HG03521 (cell line): ENCODE data around the gene NPHP3.
"Not testable (repeated sequence)": the region's sequence is repeated elsewhere in the genome, so short reads cannot be mapped to it uniquely, and the experiment has no call there.

Experiments
- ATAC-seq: cut with Tn5 transposase; IDR thresholded peaks from one replicate; pipeline ENCODE4 v1.9.1; 2021; ENCODE audit warnings: mild to moderate bottlenecking, moderate library complexity; ENCODE audit not compliant: unreplicated experiment

NPHP3 gene

DNA sequence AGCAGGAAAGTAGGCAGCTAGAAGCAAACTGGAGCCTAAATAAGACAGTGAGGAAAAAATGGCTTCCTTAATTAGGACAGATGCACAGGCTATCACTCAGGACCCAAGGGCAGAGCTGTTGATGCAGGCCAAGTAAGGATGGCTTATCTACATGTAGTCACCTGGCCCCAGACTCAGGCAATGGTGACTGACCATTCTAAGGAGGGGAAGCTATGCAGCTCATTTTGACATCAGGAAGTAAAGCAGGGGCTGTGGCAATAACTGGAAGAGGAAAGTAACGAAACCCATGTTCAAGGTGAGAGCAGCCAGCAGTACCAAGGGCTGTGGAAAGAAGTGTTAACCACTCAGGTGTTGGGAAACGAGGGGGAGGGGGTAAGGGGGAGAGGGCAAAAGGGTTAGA lies 78.8 kb downstream of the NPHP3 start:
- no peak for ATAC-seq

DNA sequence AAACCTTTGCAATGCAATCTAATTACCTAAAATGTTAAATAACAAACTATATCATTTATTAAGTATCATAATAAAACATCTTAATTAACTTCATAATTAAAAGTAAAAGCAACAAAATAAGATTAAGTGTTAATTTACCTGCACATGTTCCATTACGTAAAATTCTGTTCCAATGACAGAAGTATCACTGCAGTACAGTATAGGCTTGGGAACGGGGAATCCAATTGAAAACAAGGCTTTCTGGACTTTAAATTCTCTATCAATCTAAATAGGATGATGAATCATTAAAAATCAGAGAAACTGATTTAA lies 79.7 kb downstream of the NPHP3 start:
- ATAC-seq = no peak

DNA sequence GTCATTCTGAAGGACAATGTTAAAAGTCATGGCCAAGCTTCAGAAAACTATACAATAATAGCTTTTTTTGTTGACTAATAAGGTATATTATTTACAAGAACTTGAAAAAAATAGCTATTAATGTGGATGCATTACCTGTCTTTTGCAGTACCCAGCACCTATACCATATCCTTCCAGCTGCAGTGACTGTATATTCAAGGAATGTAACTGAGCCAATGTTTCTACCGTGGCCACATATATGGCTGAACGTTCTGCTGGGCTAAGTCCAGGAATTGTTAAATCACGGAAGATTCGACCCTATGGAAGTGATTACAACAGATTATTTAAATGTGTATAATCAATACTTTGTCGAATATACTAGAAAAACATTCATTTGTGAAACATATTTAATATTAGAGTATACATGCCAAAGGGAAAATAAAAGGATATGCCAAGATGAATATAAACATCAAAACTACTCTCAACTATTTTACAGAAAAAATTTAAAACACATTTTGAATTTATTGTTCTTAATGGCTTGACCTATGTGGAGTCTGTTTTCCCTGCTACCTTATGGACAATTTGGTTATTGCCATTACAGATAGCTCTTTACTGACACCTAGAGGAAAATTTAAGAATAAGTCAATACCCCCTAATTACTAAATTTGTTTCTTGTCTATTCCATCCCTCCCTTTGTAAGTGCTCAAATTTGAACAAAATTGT lies 80.2 kb downstream of the NPHP3 start:
- no peak for ATAC-seq

DNA sequence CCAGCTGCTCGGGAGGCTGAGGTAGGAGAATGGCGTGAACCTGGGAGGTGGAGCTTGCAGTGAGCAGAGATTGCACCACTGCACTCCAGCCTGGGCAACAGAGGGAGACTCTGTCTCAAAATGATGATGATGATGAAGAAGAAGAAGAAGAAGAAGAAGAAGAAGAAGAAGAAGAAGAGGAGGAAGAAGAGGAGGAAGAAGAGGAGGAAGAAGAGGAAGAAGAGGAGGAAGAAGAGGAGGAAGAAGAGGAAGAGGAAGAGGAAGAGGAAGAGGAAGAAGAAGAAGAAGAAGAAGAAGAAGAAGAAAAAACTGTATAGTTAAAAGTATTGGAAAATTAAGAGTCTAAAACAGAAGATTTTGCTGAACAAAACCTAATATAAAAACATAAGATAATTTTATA lies 80.8 kb downstream of the NPHP3 start:
- not testable (repeated sequence) for ATAC-seq

DNA sequence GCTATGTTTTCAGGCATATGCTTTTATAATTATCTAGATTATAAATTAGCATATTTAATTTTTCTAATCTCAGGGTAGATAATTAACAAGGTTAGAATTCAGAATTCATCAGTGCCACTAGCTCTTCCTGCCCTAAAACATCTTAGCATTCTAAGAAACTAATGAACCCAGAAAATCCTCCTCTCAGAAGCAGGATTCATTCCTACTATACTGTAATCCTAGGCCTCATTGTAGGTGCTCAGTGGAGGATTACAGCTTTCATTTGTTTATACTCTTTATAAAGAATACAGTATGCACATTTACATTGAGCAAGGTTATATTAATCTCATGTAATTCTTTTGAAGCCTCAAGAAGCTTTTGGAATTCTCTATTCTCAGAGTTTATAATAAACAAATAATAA lies 83.5 kb downstream of the NPHP3 start:
- ATAC-seq = no peak

DNA sequence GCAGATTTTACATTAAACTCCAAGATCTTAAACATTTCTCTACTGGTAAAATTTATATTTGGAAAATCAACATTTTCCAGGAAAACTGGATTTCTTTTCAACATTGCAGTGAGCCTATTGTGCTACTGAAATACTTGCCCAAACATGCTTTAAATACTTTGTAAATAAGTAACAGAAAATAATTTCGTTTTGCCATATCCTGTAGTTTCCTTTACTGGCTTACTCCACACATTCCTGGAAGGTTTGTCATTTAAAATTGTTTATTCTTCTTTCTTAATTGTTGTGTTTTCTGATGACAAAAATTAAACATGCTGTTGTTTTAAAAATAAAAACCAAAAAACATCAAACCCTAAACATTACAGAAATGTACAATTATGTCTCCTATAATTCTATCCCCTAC lies 84.6 kb downstream of the NPHP3 start:
- no peak for ATAC-seq

DNA sequence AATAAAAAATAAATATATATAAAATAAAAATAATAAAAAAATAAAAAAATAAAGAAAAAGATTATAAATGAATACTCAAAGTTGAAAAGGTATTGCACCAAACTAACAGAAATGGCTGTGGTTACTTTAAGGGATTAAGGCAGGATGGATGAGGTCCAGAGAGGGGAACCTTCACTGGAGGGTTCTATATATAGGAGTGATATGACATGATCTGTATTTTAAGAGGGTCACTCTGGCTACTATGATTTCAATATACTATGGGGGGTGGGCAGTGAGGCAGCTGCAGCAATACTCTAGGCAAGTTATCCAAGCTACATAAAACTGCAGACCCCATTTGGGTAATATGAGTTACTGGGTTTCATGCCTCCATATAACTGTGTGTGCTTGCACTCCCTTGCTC lies 87.2 kb downstream of the NPHP3 start:
- ATAC-seq = no peak
